GM20431 (cell line): ENCODE data around the gene SGCD.
"Not testable (repeated sequence)": the region's sequence is repeated elsewhere in the genome, so short reads cannot be mapped to it uniquely, and the experiment has no call there.

Source experiments
- in situ Hi-C: fragments of 300-500 bp; cut with MseI, MboI; formaldehyde crosslinking; loops from one replicate; pipeline ENCODE4 v1.15.0; 2020; ENCODE audit warnings: low sequenced_read_pairs; ENCODE audit not compliant: unreplicated experiment

SGCD gene

DNA sequence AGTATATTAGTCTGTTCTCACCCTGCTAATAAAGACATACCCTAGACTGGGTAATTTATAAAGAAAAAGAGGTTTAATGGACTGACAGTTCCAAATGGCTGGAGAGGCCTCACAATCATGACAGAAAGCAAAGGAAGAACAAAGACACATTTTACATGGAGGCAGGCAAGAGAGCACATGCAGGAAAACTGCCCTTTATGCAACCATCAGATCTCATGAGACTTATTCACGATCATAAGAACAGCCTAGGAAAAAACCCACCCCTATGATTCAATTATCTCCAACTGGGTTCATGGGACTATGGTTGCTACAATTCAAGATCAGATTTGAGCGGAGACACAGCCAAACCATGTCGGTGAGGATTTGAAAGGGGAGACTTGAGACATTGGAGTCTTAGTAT is 270.3 kb downstream of the SGCD start:
- in situ Hi-C loops, result no loop called here

DNA sequence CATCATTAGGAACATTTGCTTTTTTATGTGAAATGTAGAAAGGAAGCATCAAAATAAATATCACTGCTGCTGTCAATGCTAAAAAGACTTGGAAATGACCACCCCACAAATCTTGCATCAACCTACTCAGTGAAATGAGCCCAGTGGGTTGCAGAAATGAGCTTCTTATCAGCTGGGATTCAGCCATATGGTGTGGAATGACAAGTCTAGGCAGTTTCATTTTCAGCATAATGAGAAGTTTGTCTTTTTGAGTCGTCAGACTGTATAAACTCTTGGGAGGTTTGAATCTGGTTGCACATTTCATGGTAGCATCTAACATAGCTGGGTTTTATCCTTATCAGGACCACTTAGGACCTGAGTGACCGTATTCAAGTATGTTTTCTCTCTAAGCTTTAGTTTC is 272.0 kb downstream of the SGCD start:
- in situ Hi-C loops, result no loop called here

GRCh38 chr5:156610582-156610981 is 283.6 kb downstream of the SGCD start:
- in situ Hi-C loops, result not testable (repeated sequence)

DNA sequence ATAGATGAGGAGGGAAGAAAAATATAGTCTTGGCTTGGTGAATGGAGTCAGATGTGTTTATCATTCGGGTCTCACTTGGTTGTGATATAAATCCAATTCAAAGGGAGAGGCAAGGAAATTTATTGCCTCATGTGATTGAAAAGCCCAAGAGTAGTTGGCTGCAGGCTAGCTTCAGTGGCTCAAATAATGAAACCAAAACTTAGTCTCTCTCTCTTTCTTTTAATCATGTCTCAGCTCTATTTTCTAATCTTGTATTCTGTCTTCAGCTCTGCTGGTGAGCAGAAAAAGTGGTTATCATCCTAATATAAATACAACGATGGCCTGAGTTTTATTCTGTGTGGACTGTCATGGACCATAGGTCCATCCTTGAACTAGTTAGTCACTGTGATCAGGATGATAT is 288.9 kb downstream of the SGCD start:
- in situ Hi-C loops, result no loop called here

GRCh38 chr5:156617426-156617825 is 290.5 kb downstream of the SGCD start:
- in situ Hi-C loops, result no loop called here

DNA sequence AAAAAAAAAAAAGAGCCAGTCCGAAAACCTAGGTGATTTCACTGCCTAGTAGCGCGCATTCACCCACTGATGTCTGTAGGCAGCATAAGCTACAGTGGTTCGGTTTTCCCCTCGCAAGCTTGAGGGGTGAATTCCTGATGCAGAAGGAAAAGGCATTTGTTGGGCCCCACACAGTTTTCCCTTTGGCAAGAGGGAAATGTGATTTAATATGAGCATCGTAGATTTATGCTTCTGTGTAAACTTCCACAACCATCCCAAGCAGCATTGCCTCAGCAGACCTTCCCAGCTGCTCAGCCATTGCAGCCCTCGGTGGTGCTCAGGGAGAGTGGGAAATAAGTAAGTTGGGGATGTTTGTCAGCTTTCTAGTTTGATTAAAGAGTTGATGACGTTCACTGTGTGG is 291.6 kb downstream of the SGCD start:
- in situ Hi-C loops, result no loop called here

- in situ Hi-C loops, result no loop called here
These were observed 294.8 kb downstream of the SGCD start for GRCh38 chr5:156621719-156622118.

- in situ Hi-C loops, result no loop called here
These were observed 296.5 kb downstream of the SGCD start for GRCh38 chr5:156623381-156624040.

- in situ Hi-C loops, result no loop called here
These were observed 297.7 kb downstream of the SGCD start for GRCh38 chr5:156624686-156625085.

GRCh38 chr5:156628421-156628820 is 301.5 kb downstream of the SGCD start:
- in situ Hi-C loops, result no loop called here

GRCh38 chr5:156631005-156631404 is 304.0 kb downstream of the SGCD start:
- in situ Hi-C loops, result no loop called here

- in situ Hi-C loops, result no loop called here
These were observed 307.3 kb downstream of the SGCD start for GRCh38 chr5:156634301-156634700.

- in situ Hi-C loops, result no loop called here
These were observed 313.8 kb downstream of the SGCD start for GRCh38 chr5:156640691-156641241.

- in situ Hi-C loops, result no loop called here
These were observed 314.7 kb downstream of the SGCD start for GRCh38 chr5:156641686-156642085.

GRCh38 chr5:156647034-156647451 is 320.1 kb downstream of the SGCD start:
- in situ Hi-C loops, result no loop called here

GRCh38 chr5:156654444-156654843 is 327.5 kb downstream of the SGCD start:
- in situ Hi-C loops, result no loop called here

GRCh38 chr5:156655732-156656131 is 328.8 kb downstream of the SGCD start:
- in situ Hi-C loops, result no loop called here

- in situ Hi-C loops, result not testable (repeated sequence)
These were observed 337.9 kb downstream of the SGCD start for GRCh38 chr5:156664832-156665231.

- in situ Hi-C loops, result not testable (repeated sequence)
These were observed 339.7 kb downstream of the SGCD start for GRCh38 chr5:156666686-156667085.

GRCh38 chr5:156667616-156668015 is 340.7 kb downstream of the SGCD start:
- in situ Hi-C loops, result no loop called here

DNA sequence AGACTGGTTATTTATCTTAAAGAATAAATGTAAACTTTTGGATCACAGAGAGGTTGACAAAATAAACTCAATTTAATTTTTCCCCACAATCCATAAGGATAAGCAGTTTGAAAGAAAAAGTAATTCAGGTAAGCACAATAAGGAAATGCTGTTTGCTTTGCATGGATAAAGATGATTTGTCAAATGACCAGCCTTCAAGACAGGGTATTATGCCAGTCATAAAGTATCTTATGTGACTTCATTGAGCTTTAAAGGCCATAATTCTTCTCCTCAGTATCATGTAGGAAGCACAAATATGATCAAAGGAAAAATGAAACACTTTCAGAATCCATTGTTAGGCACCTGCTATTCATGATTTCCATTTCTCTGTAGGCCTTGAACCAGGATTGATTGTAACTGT is 342.5 kb downstream of the SGCD start:
- in situ Hi-C loops, result no loop called here

GRCh38 chr5:156670615-156671014 is 343.7 kb downstream of the SGCD start:
- in situ Hi-C loops, result no loop called here
